Fibroblast of villous mesenchyme (primary cell): ENCODE data around the gene LRP1. TPM values are rescaled to one million over a fixed set of nuclear protein-coding genes. Genes with fewer than 3 reads are reported as not detected.

Experiments
- DNase-seq: peaks from one replicate; pipeline ENCODE4 v3.0.0-alpha.2; 2010; ENCODE audit warnings: low read depth
- H3K4me3 ChIP-seq: 2 replicates; pipeline ENCODE4 v1.5.1; 2011; ENCODE audit warnings: low read depth, mild to moderate bottlenecking, low read length
- total RNA-seq: library from RNA; depleted of rRNA; stranded (reverse); fragments of >200 nt; gene quantifications from 2 replicates; pipeline ENCODE4 v1.2.3, GENCODE V29; 2012
- TF ChIP-seq, protein P1 (sequence below): IDR thresholded peaks from 2 replicates; pipeline ENCODE4 v1.5.1; 2012; ENCODE audit warnings: low read depth, mild to moderate bottlenecking, low read length; ENCODE audit not compliant: insufficient read depth

The LRP1 gene
- total RNA-seq, 1 donor, result 228 TPM

DNA sequence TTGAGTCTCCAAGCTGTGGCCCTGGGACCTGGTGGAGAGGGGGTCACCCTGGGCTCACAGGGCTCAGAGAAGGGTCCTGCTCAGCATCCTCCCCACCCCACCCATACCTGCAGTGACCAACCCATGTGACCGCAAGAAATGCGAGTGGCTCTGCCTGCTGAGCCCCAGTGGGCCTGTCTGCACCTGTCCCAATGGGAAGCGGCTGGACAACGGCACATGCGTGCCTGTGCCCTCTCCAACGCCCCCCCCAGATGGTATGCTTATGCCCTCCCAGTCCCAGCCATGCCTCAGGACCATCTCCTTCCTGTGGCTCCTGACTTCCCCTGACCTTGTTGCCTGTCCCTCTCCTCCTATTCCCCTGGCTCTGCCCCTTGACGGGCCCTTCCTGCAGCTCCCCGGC is 81.6 kb downstream of the LRP1 start:
- H3K4me3 ChIP-seq, result no peak overlapping the region
- TF ChIP-seq, protein P1, sequence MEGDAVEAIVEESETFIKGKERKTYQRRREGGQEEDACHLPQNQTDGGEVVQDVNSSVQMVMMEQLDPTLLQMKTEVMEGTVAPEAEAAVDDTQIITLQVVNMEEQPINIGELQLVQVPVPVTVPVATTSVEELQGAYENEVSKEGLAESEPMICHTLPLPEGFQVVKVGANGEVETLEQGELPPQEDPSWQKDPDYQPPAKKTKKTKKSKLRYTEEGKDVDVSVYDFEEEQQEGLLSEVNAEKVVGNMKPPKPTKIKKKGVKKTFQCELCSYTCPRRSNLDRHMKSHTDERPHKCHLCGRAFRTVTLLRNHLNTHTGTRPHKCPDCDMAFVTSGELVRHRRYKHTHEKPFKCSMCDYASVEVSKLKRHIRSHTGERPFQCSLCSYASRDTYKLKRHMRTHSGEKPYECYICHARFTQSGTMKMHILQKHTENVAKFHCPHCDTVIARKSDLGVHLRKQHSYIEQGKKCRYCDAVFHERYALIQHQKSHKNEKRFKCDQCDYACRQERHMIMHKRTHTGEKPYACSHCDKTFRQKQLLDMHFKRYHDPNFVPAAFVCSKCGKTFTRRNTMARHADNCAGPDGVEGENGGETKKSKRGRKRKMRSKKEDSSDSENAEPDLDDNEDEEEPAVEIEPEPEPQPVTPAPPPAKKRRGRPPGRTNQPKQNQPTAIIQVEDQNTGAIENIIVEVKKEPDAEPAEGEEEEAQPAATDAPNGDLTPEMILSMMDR, result no peak
- DNase-seq, result no peak

DNA sequence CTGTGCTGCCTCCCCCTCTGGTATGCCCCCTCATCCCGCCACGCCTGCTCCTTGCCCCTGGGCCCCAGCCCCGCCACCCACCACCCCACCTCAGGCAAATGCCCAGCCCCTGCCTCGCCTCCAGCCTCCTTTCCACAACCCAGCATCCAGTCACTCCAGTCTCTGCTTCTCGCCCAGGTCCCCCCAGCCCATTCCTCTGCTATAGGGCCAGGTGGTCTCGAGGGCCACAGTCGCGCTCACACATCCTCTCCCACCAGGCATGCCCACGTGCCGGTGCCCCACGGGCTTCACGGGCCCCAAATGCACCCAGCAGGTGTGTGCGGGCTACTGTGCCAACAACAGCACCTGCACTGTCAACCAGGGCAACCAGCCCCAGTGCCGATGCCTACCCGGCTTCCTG is 82.2 kb downstream of the LRP1 start:
- TF ChIP-seq, protein P1, result no peak
- no peak overlapping the region for H3K4me3 ChIP-seq
- no peak for DNase-seq

DNA sequence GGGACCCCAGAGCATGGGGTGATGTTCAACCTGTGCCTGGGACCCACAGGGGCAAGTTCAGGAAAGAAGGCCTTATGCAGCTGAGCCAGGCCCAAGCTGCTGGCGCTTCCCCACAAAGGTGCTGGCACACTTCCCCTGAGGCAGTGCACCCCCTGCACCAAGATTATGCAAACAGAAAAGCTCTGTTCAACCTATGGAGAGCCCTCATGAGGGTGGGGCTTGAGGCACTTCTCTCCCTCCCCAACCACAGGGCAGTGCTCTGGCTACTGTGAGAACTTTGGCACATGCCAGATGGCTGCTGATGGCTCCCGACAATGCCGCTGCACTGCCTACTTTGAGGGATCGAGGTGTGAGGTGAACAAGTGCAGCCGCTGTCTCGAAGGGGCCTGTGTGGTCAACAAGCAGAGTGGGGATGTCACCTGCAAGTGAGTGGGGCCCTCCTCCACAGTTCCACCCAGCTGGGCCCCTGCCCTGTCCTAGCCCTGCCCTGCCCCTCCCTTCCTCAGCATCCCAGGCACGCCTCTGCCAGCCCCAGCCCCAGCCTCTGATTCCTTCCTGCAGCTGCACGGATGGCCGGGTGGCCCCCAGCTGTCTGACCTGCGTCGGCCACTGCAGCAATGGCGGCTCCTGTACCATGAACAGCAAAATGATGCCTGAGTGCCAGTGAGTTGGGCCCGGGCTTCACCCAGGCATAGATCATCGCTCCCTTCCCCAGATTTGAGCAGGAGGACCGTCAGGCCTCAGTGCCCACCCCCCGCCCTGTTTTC is 82.8 kb downstream of the LRP1 start:
- no peak for DNase-seq
- no peak overlapping the region for H3K4me3 ChIP-seq
- TF ChIP-seq, protein P1, result no peak

DNA sequence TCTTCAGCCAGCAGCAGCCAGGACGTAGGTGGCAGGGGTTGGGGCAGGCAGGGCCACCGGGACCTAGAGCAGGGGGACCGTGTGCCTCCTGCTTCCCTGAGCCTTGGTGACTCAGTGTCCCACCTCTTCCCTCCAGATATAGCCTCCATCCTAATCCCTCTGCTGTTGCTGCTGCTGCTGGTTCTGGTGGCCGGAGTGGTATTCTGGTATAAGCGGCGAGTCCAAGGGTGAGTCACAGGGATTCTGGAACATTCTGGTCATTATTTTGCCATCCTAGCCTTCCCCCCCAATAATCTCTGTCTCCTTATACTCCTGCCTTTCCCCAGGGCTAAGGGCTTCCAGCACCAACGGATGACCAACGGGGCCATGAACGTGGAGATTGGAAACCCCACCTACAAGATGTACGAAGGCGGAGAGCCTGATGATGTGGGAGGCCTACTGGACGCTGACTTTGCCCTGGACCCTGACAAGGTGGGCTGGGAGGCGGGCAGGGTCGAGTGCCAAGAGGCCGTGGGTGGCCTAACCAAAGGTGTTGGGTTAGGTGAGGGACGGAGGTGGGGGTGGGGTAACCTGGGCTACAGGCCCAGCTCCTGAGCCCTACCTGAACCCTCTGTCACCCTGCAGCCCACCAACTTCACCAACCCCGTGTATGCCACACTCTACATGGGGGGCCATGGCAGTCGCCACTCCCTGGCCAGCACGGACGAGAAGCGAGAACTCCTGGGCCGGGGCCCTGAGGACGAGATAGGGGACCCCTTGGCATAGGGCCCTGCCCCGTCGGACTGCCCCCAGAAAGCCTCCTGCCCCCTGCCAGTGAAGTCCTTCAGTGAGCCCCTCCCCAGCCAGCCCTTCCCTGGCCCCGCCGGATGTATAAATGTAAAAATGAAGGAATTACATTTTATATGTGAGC is 83.8 kb downstream of the LRP1 start:
- no peak overlapping the region for H3K4me3 ChIP-seq
- TF ChIP-seq, protein P1, result peak; percentile 12
- no peak for DNase-seq

DNA sequence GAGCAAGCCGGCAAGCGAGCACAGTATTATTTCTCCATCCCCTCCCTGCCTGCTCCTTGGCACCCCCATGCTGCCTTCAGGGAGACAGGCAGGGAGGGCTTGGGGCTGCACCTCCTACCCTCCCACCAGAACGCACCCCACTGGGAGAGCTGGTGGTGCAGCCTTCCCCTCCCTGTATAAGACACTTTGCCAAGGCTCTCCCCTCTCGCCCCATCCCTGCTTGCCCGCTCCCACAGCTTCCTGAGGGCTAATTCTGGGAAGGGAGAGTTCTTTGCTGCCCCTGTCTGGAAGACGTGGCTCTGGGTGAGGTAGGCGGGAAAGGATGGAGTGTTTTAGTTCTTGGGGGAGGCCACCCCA is 84.4 kb downstream of the LRP1 start:
- H3K4me3 ChIP-seq, result no peak overlapping the region
- TF ChIP-seq, protein P1, result no peak
- DNase-seq, result no peak

DNA sequence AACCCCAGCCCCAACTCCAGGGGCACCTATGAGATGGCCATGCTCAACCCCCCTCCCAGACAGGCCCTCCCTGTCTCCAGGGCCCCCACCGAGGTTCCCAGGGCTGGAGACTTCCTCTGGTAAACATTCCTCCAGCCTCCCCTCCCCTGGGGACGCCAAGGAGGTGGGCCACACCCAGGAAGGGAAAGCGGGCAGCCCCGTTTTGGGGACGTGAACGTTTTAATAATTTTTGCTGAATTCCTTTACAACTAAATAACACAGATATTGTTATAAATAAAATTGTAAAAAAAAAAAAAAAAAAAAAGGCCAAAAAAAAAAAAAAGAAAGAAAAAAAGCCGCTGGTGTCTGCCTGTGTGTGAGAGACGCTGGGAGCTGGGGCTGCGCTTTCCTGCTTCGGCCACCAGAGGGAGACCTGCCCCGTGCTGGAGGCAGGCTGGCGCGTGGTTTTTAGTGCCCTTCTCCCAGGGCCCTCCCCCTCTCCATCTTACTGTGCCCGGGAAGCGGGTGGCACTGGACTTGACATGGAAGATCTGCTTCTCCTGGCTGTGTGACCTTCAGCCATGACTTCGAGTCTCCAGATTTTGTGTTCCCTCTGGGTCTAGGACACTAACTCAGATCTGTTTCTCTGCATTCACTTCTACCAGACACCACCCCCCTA is 84.9 kb downstream of the LRP1 start:
- no peak overlapping the region for H3K4me3 ChIP-seq
- peak; percentile 85 for DNase-seq
- TF ChIP-seq, protein P1, result peak; percentile 93
